ENCODE measurements around the gene CPT1C. TPM values are rescaled to one million over a fixed set of nuclear protein-coding genes. Genes with fewer than 3 reads are reported as not detected.

CPT1C gene
- polyA plus RNA-seq, 1 donor from 2014 or later = 204 TPM

DNA sequence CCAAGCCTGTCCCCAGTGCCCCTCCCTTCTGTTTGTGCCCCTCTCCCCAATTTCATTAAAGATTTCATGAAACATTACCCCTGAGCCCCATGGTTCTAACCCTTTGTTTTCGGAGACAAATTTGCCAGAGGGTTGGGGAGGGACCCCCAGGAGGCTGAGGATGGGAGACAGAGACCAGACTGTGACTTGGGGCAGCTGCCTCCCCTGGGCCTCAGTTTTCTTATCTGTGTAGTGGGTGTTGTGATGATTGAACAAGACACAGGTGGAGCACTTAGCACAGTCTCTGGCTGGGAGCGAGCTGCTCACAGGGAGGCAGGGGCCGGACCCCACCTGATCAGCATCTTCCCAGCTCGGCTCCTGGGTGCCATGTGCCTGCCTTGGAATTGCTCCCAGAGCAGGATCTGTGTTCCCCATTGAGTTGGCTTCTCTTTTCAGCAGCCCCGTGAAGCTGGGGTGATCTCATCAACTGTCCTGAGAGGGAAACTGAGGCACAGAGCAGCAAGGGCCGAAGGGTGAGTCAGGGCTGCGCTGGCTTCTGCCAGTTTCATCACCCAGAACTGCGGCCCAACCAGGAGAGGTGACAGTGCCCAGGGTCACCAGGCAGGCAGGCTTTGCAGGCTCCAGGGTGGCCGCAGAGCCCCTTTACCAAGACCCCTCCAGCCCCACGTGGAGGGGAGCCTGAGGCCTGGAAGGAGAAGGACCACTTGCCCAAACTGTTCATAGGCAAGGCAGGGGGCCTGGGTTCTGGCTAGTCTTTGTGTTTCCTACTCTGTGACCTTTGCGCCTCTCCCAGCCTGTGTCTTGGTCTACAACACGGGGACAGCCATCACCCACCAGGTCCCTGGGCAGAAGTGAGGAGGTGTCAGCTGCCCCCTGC, 32.1 kb upstream of the CPT1C start:
- no peaks in the 10 kb centered on the region for H3K79me2 ChIP-seq (replicated peaks; ENCODE audit: insufficient read depth, low read length)
- no peaks in the 10 kb centered on the region for H3K9me3 ChIP-seq (ENCODE audit: low read length)
- no peaks in the 10 kb centered on the region for H3K9me2 ChIP-seq (ENCODE audit: insufficient read depth, low read length)
- H3K9ac ChIP-seq (ENCODE audit: low read length) = no peak overlapping the region
- H3K4me2 ChIP-seq (ENCODE audit: low read length) = no peak overlapping the region
- no peaks in the 10 kb centered on the region for H3F3A ChIP-seq (ENCODE audit: insufficient read depth, low read length, poor library complexity, severe bottlenecking)
- no peak overlapping the region for H3K27ac ChIP-seq (ENCODE audit: low read length)
- no peak overlapping the region for H3K4me3 ChIP-seq (ENCODE audit: low read length)
- TF ChIP-seq, protein P1, sequence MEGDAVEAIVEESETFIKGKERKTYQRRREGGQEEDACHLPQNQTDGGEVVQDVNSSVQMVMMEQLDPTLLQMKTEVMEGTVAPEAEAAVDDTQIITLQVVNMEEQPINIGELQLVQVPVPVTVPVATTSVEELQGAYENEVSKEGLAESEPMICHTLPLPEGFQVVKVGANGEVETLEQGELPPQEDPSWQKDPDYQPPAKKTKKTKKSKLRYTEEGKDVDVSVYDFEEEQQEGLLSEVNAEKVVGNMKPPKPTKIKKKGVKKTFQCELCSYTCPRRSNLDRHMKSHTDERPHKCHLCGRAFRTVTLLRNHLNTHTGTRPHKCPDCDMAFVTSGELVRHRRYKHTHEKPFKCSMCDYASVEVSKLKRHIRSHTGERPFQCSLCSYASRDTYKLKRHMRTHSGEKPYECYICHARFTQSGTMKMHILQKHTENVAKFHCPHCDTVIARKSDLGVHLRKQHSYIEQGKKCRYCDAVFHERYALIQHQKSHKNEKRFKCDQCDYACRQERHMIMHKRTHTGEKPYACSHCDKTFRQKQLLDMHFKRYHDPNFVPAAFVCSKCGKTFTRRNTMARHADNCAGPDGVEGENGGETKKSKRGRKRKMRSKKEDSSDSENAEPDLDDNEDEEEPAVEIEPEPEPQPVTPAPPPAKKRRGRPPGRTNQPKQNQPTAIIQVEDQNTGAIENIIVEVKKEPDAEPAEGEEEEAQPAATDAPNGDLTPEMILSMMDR (IDR thresholded peaks at IDR 0.05; ENCODE audit: poor library complexity, severe bottlenecking) = no peak
- H3K36me3 ChIP-seq (ENCODE audit: insufficient read depth, low read length) = no peaks in the 10 kb centered on the region
- H2AFZ ChIP-seq (ENCODE audit: low read depth, low read length) = no peak overlapping the region
- no peaks in the 10 kb centered on the region for H3K27me3 ChIP-seq (ENCODE audit: insufficient read depth, low read depth, low read length)
- no peaks in the 10 kb centered on the region for H4K20me1 ChIP-seq (ENCODE audit: insufficient read depth)

DNA sequence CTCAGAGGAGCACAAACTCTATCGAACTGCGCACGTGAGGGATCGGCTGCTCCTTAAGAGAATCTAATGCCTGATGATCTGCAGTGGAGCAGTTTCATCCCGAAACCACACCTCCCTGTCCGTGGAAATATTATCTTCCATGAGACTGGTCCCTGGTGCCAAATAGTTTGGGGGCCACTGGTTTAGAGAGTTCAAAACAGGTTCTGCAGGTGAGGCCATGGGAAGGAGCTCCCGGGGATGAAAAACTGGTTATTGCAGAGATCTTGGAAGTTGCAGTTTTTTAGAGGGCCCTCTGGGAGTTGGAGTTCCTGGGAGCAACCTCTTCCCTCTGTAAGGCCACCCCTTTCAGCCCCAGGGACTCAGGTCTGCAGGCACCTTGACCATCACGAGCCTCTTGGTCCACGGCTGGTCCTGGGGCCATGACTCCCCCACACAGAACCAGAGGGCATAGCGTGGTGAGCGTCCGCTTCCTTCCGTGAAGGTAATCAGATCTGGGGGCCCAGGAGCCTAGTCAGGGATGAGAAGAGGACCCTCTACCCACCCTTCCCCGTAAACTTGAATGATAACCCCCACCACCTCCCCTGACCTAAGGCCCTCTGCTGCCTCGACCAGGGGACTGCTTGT, 30.5 kb upstream of the CPT1C start:
- no peaks in the 10 kb centered on the region for H3K36me3 ChIP-seq (ENCODE audit: insufficient read depth, low read length)
- H3K9me2 ChIP-seq (ENCODE audit: insufficient read depth, low read length) = no peaks in the 10 kb centered on the region
- TF ChIP-seq MXI1 (conservative IDR thresholded peaks at IDR 0.05; ENCODE audit: poor library complexity, severe bottlenecking) (no peak), TAF1 (IDR thresholded peaks at IDR 0.05; ENCODE audit: low read depth) (no peak), EZH2 (IDR thresholded peaks at IDR 0.05; ENCODE audit: borderline replicate concordance, insufficient read depth, low read length, poor library complexity, severe bottlenecking) (no peak), POLR2AphosphoS5 (IDR thresholded peaks at IDR 0.05) (no peak), SMC3 (conservative IDR thresholded peaks at IDR 0.05; ENCODE audit: poor library complexity) (no peak), RAD21 (conservative IDR thresholded peaks at IDR 0.05) (no peak), EP300 (conservative IDR thresholded peaks at IDR 0.05; ENCODE audit: poor library complexity, severe bottlenecking) (no peak)
- TF ChIP-seq, protein P1 (IDR thresholded peaks at IDR 0.05; ENCODE audit: poor library complexity, severe bottlenecking) = no peak
- TF ChIP-seq, protein P2, sequence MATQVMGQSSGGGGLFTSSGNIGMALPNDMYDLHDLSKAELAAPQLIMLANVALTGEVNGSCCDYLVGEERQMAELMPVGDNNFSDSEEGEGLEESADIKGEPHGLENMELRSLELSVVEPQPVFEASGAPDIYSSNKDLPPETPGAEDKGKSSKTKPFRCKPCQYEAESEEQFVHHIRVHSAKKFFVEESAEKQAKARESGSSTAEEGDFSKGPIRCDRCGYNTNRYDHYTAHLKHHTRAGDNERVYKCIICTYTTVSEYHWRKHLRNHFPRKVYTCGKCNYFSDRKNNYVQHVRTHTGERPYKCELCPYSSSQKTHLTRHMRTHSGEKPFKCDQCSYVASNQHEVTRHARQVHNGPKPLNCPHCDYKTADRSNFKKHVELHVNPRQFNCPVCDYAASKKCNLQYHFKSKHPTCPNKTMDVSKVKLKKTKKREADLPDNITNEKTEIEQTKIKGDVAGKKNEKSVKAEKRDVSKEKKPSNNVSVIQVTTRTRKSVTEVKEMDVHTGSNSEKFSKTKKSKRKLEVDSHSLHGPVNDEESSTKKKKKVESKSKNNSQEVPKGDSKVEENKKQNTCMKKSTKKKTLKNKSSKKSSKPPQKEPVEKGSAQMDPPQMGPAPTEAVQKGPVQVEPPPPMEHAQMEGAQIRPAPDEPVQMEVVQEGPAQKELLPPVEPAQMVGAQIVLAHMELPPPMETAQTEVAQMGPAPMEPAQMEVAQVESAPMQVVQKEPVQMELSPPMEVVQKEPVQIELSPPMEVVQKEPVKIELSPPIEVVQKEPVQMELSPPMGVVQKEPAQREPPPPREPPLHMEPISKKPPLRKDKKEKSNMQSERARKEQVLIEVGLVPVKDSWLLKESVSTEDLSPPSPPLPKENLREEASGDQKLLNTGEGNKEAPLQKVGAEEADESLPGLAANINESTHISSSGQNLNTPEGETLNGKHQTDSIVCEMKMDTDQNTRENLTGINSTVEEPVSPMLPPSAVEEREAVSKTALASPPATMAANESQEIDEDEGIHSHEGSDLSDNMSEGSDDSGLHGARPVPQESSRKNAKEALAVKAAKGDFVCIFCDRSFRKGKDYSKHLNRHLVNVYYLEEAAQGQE (IDR thresholded peaks at IDR 0.05; ENCODE audit: borderline replicate concordance) = no peak
- H3K9ac ChIP-seq (ENCODE audit: low read length) = no peak overlapping the region
- no peak overlapping the region for H3K4me2 ChIP-seq (ENCODE audit: low read length)
- H3K27me3 ChIP-seq (ENCODE audit: insufficient read depth, low read depth, low read length) = no peaks in the 10 kb centered on the region
- H3F3A ChIP-seq (ENCODE audit: insufficient read depth, low read length, poor library complexity, severe bottlenecking) = no peaks in the 10 kb centered on the region
- H3K79me2 ChIP-seq (replicated peaks; ENCODE audit: insufficient read depth, low read length) = no peaks in the 10 kb centered on the region
- H3K27ac ChIP-seq (ENCODE audit: low read length) = no peak overlapping the region
- H3K4me3 ChIP-seq (ENCODE audit: low read length) = no peak overlapping the region
- no peaks in the 10 kb centered on the region for H4K20me1 ChIP-seq (ENCODE audit: insufficient read depth)
- no peak overlapping the region for H2AFZ ChIP-seq (ENCODE audit: low read depth, low read length)
- H3K9me3 ChIP-seq (ENCODE audit: low read length) = no peaks in the 10 kb centered on the region
